Measurements from ENCODE around the gene NEU3. TPM values are rescaled to one million over a fixed set of nuclear protein-coding genes. Genes with fewer than 3 reads are reported as not detected.

Gene NEU3
- total and polyA plus RNA-seq, 2 of the 4 experiments (the other 2 are of a cell fraction), result 5.5 to 10.6 TPM

DNA sequence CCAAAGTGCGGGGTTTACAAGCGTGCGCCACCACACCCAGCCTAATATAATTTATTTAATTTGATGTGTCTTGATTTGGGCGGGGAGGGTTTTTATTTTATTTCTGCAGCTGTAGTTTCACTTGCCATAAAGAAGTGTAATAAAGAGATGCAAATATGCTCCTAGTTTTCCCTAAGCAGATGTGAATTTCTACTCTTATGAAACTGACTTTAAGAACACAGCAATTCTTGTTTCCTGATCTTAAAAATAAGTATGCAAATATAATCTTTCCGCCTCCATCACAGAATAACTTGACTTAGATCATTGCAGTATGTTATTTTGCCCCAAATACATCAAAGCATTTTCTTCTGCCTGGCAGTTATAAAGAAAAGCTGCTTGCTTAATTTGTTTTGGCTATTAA is 35.3 kb upstream of the NEU3 start:
- Histone ChIP-seq H4K8ac (ENCODE audit: low read depth in 2 of 2, low read length in 2 of 2) (no peak overlapping the region), H3K4me3 (ENCODE audit: insufficient read depth, low read depth, low read length) (no peak overlapping the region), H2AFZ (replicated peaks; ENCODE audit: low read length, poor library complexity) (no peak overlapping the region), H4K20me1 (ENCODE audit: insufficient read depth, low read length) (peaks cover 64% of the 10 kb centered on the region), H3K18ac (ENCODE audit: low read depth, low read length) (no peak overlapping the region), H2AK5ac (ENCODE audit: low read depth, low read length) (no peak overlapping the region), H3K27me3 (ENCODE audit: control insufficient read depth, insufficient read depth, low read length) (no peaks in the 10 kb centered on the region), H3K9me1 (ENCODE audit: insufficient read depth, low read length) (peaks cover 11% of the 10 kb centered on the region), H4K5ac (ENCODE audit: low read depth, low read length) (no peak overlapping the region), H3K9ac (ENCODE audit: low read depth, low read length) (no peak overlapping the region), H3K4me1 (ENCODE audit: control insufficient read depth, insufficient read depth, low read length) (peaks cover 9% of the 10 kb centered on the region), H3K9me3 (ENCODE audit: control insufficient read depth, insufficient read depth, low read length) (no peaks in the 10 kb centered on the region), H2AK9ac (replicated peaks; ENCODE audit: low read depth, low read length, poor library complexity) (no peak overlapping the region), H2BK120ac (ENCODE audit: low read depth, low read length) (no peak overlapping the region), H3K27ac (ENCODE audit: insufficient read depth, low read length) (no peak overlapping the region), H3K36me3 (ENCODE audit: control insufficient read depth, insufficient read depth, low read length) (peaks cover 4% of the 10 kb centered on the region; the same call in 1 of the 2 replicates), H4K91ac (ENCODE audit: insufficient read depth, low read depth, low read length) (no peak overlapping the region), H2BK15ac (ENCODE audit: low read depth, low read length) (no peak overlapping the region), H3K79me1 (ENCODE audit: low read depth in 1 of 2, low read length in 2 of 2) (peaks cover 17 to 67% of the 10 kb centered on the region in 2 experiments; a peak in 3 of 4 replicates), H3K4me2 (ENCODE audit: low read depth, low read length) (no peak overlapping the region), H3K56ac (ENCODE audit: extremely low read depth, insufficient read depth, low read length) (no peak overlapping the region), H2BK5ac (ENCODE audit: low read depth, low read length, poor library complexity, severe bottlenecking) (no peak overlapping the region), H2BK20ac (ENCODE audit: low read depth, low read length) (no peak overlapping the region), H3K4ac (ENCODE audit: low read depth, low read length) (no peak overlapping the region), H3K23ac (ENCODE audit: low read depth, low read length) (no peak overlapping the region), H3K14ac (replicated peaks; ENCODE audit: low read depth, low read length) (no peak overlapping the region)
- CTCF ChIA-PET, result no interaction called here
- dilution Hi-C loops (cut with HindIII; ENCODE audit: low sequenced_read_pairs, unreplicated experiment), result no loop called here
- WGBS, 2 experiments (ENCODE audit: extremely low coverage in 2 of 2, insufficient read length in 1 of 2), result no CpG with 5 or more reads among the region's 5 CpGs
- POLR2A ChIA-PET (ENCODE audit: unreplicated experiment), result no interaction called here
- DNase-seq (no peak), ATAC-seq (ENCODE audit: low read depth) (no peak)
- TF ChIP-seq MAFK (IDR thresholded peaks at IDR 0.05; ENCODE audit: low read depth, low read length) (no peak), BHLHE40 (IDR thresholded peaks at IDR 0.05; ENCODE audit: low read depth, low read length) (no peak), CTCF (conservative IDR thresholded peaks at IDR 0.05; ENCODE audit: low read depth, low read length) (no peak), CEBPB (IDR thresholded peaks at IDR 0.05; ENCODE audit: low read depth, low read length) (no peak), NFE2L2 (IDR thresholded peaks at IDR 0.05; ENCODE audit: low read depth, low read length) (no peak), FOS (IDR thresholded peaks at IDR 0.05; ENCODE audit: low read depth, low read length) (no peak), RAD21 (IDR thresholded peaks at IDR 0.05; ENCODE audit: low read length) (no peak), RCOR1 (IDR thresholded peaks at IDR 0.05; ENCODE audit: insufficient replicate concordance, low read length) (no peak), USF2 (IDR thresholded peaks at IDR 0.05; ENCODE audit: low read depth, low read length) (no peak), POLR2A (IDR thresholded peaks at IDR 0.05; ENCODE audit: low read depth, low read length) (no peak), MXI1 (IDR thresholded peaks at IDR 0.05; ENCODE audit: borderline replicate concordance, low read depth, low read length) (no peak), SMC3 (IDR thresholded peaks at IDR 0.05; ENCODE audit: low read depth, low read length) (no peak), RFX5 (IDR thresholded peaks at IDR 0.05; ENCODE audit: low read depth, low read length) (no peak), CHD1 (IDR thresholded peaks at IDR 0.05; ENCODE audit: low read depth, low read length) (no peak), MAZ (IDR thresholded peaks at IDR 0.05; ENCODE audit: borderline replicate concordance, low read depth, low read length) (no peak)
- TF ChIP-seq, protein P1, sequence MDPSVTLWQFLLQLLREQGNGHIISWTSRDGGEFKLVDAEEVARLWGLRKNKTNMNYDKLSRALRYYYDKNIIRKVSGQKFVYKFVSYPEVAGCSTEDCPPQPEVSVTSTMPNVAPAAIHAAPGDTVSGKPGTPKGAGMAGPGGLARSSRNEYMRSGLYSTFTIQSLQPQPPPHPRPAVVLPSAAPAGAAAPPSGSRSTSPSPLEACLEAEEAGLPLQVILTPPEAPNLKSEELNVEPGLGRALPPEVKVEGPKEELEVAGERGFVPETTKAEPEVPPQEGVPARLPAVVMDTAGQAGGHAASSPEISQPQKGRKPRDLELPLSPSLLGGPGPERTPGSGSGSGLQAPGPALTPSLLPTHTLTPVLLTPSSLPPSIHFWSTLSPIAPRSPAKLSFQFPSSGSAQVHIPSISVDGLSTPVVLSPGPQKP (IDR thresholded peaks at IDR 0.05; ENCODE audit: borderline replicate concordance, low read depth, low read length), result no peak
- intact Hi-C loops (cut with micrococcal nuclease), result no loop called here
- no TSS peak for BruUV-seq (replicated peaks)
- in situ Hi-C loops (cut with MboI; ENCODE audit: low sequenced_read_pairs), result no loop called here
